ENCODE data around the gene FEN1. TPM values are rescaled to one million over a fixed set of nuclear protein-coding genes. Genes with fewer than 3 reads are reported as not detected.

The FEN1 gene
- total and polyA plus RNA-seq, 2 experiments from 2014 or later, result 13.5 to 39.2 TPM

- H3K27me3 ChIP-seq, result no peaks in the 10 kb centered on the region
- DNase-seq (ENCODE audit: low read depth in 1 of 2, low spot score in 1 of 2), result peak; percentile 36 to 58
- H3K27ac ChIP-seq, result peak overlapping the region; percentile 94
- no peak overlapping the region for H3K4me3 ChIP-seq
- no peaks in the 10 kb centered on the region for H3K36me3 ChIP-seq
- TF ChIP-seq CTCF (IDR thresholded peaks at IDR 0.05; ENCODE audit: low read depth, low read length), result no peak
- H3K4me1 ChIP-seq (ENCODE audit: low read depth), result peaks cover 48% of the 10 kb centered on the region
- H3K9me3 ChIP-seq (ENCODE audit: low read depth), result no peaks in the 10 kb centered on the region
These were observed 20.7 kb upstream of the FEN1 start for GRCh38 chr11:61771985-61772455.

DNA sequence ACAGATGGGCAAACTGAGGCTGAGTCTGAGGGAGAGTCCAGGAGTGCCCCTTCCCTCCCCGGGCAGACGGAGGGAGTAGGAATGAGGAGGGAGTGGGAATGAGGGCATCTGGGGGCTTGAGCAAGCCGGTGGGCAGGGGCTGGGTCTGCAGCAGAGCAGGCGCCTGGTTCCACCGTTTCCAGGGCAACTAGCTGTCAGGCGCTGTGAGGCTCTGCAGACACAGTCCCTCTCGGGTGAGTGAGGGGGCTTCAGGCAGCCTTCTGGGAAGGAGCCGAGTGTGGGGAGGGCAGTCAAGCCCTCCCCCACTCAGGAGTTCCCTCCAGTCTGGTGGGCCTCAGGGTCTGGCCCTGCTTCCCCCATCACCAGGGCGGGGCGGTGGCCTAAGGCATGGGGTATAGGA, 19.4 kb upstream of the FEN1 start:
- DNase-seq (ENCODE audit: low read depth in 1 of 2, low spot score in 1 of 2), result peak in 1 of 2 donors; percentile 75
- Histone ChIP-seq H3K4me3 (no peak overlapping the region), H3K27me3 (no peaks in the 10 kb centered on the region), H3K9me3 (ENCODE audit: low read depth) (no peaks in the 10 kb centered on the region), H3K4me1 (ENCODE audit: low read depth) (peaks cover 44% of the 10 kb centered on the region), H3K27ac (peak overlapping the region; percentile 94), H3K36me3 (peaks cover 4% of the 10 kb centered on the region)
- TF ChIP-seq CTCF (IDR thresholded peaks at IDR 0.05; ENCODE audit: low read depth, low read length), result no peak

DNA sequence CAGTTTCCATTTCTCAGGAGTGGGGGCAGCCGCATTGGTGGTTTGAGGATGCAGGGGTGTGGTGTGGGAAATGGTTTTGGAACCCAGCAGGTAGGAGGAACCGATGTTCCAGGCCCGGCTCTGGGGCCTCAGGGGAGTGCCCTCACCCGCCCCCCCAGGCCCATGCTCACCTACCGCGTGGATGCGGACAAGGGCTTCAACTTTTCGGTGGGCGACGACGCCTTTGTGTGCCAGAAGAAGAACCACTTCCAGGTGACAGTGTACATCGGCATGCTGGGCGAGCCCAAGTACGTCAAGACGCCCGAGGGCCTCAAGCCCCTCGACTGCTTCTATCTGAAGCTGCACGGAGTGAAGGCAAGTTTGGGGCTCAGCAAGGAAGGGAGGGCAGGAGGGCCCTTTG, 18.9 kb upstream of the FEN1 start:
- Histone ChIP-seq H3K27ac (peak overlapping the region; percentile 94), H3K9me3 (ENCODE audit: low read depth) (no peaks in the 10 kb centered on the region), H3K27me3 (no peaks in the 10 kb centered on the region), H3K4me1 (ENCODE audit: low read depth) (peaks cover 39% of the 10 kb centered on the region), H3K4me3 (no peak overlapping the region), H3K36me3 (peaks cover 8% of the 10 kb centered on the region)
- TF ChIP-seq CTCF (IDR thresholded peaks at IDR 0.05; ENCODE audit: low read depth, low read length), result no peak
- DNase-seq (ENCODE audit: low read depth in 1 of 2, low spot score in 1 of 2), result no peak

DNA sequence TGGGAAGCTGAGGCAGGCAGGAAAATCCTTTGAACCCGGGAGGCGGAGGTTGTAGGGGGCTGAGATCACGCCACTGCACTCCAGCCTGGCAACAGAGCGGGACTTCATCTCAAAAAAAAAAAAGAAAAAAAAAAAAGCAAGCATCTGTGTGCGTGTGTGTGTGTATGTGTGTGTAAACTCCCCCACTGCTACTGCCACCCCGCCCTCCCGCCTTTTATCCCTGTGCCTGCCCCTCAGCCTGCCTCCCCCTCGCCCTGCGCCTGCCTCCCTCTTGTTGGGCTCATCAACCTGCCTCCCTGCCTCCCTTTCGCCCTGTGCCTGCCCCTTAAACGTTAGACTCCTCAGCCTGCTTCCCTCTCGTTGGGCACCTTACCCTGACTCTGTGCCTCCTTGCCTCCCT, 18.3 kb upstream of the FEN1 start:
- TF ChIP-seq CTCF (IDR thresholded peaks at IDR 0.05; ENCODE audit: low read depth, low read length), result no peak
- peaks cover 8% of the 10 kb centered on the region for H3K36me3 ChIP-seq
- no peak overlapping the region for H3K27ac ChIP-seq
- no peak overlapping the region for H3K4me3 ChIP-seq
- no peaks in the 10 kb centered on the region for H3K9me3 ChIP-seq (ENCODE audit: low read depth)
- no peaks in the 10 kb centered on the region for H3K27me3 ChIP-seq
- no peak for DNase-seq (ENCODE audit: low read depth in 1 of 2, low spot score in 1 of 2)
- H3K4me1 ChIP-seq (ENCODE audit: low read depth), result peaks cover 33% of the 10 kb centered on the region

DNA sequence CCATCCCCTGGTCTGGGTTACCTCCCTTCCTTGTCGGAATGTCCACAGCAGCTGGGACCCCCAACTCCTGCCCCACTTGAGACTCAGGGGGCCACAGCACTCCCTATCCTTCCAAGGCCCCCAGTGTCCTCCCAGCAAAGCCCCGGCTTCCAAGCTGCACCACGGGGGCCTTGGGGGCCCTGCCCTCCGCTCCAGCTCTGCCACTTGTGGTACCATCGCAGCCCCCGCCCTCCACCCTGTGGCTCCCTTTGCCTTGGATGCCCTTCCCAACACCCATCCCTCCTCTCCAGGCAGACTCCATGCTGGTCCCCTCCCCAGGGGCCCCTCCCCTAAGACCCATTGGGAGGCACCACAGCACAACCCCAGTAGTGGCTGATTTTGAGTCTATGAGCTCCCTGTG, 17.6 kb upstream of the FEN1 start:
- no peak for TF ChIP-seq CTCF (IDR thresholded peaks at IDR 0.05; ENCODE audit: low read depth, low read length)
- H3K27me3 ChIP-seq, result no peaks in the 10 kb centered on the region
- no peaks in the 10 kb centered on the region for H3K9me3 ChIP-seq (ENCODE audit: low read depth)
- H3K4me3 ChIP-seq, result no peak overlapping the region
- peaks cover 27% of the 10 kb centered on the region for H3K4me1 ChIP-seq (ENCODE audit: low read depth)
- H3K27ac ChIP-seq, result no peak overlapping the region
- peaks cover 8% of the 10 kb centered on the region for H3K36me3 ChIP-seq
- DNase-seq (ENCODE audit: low read depth in 1 of 2, low spot score in 1 of 2), result no peak

All from cardiac muscle cell (in vitro differentiated cells and primary cell).